Fibroblast of mammary gland (primary cell): ENCODE measurements around the gene NOXO1.

Experiments
- DNase-seq: peaks from one replicate; pipeline ENCODE4 v3.0.0-alpha.2; 2010; ENCODE audit warnings: low read depth
- H3K4me3 ChIP-seq: 2 replicates; pipeline ENCODE4 v1.5.1; 2011; ENCODE audit warnings: low read depth, mild to moderate bottlenecking, low read length, moderate library complexity; ENCODE audit not compliant: control insufficient read depth
- TF ChIP-seq, protein P1 (sequence below): conservative IDR thresholded peaks from 2 replicates; pipeline ENCODE4 v1.5.1; 2011; ENCODE audit warnings: low read depth, low read length, inconsistent platforms; ENCODE audit not compliant: control insufficient read depth, insufficient read depth

The NOXO1 gene

DNA sequence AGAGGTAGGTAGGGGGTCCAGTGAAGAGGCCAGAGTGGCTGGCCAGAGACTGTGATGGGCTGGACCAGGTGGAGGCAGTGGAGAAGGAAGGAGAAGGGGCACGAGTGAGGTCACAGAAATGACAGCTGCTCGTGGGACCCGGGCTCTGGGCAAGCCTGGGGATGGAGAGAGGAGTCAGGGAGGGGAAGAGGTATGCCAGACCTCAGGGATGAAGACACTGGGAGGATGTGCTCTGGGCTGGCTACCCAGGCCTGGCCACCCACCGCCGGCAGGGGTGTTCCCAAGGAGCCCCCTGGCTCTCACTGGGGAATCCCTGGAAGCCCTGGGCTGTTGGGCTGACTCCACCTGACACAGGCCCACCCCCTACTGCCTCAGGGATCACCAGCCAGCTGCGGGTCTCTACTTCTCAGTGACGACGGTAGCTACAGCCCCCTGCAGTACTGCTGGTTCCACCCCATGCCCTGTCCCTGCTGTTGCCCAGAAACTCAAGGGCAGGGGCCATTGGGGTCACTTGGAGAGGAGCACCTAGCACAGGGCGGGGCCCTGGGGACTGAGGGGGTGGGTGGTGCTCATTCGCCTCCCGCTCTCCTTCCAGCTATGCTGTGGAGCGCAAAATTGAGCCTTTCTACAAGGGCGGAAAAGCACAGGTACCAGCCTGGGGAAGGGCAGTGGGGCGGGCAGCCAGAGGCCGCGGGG is 7.7 kb downstream of the NOXO1 start:
- H3K4me3 ChIP-seq: no peak overlapping the region
- TF ChIP-seq, protein P1, sequence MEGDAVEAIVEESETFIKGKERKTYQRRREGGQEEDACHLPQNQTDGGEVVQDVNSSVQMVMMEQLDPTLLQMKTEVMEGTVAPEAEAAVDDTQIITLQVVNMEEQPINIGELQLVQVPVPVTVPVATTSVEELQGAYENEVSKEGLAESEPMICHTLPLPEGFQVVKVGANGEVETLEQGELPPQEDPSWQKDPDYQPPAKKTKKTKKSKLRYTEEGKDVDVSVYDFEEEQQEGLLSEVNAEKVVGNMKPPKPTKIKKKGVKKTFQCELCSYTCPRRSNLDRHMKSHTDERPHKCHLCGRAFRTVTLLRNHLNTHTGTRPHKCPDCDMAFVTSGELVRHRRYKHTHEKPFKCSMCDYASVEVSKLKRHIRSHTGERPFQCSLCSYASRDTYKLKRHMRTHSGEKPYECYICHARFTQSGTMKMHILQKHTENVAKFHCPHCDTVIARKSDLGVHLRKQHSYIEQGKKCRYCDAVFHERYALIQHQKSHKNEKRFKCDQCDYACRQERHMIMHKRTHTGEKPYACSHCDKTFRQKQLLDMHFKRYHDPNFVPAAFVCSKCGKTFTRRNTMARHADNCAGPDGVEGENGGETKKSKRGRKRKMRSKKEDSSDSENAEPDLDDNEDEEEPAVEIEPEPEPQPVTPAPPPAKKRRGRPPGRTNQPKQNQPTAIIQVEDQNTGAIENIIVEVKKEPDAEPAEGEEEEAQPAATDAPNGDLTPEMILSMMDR: no peak

GRCh38 chr16:1972490-1972877 is 8.8 kb downstream of the NOXO1 start:
- peak overlapping the region; percentile 82 for H3K4me3 ChIP-seq
- no peak for DNase-seq
- TF ChIP-seq, protein P1: no peak

More for the DNA sequence above, 7.7 kb downstream of the NOXO1 start:
- no peak for DNase-seq

DNA sequence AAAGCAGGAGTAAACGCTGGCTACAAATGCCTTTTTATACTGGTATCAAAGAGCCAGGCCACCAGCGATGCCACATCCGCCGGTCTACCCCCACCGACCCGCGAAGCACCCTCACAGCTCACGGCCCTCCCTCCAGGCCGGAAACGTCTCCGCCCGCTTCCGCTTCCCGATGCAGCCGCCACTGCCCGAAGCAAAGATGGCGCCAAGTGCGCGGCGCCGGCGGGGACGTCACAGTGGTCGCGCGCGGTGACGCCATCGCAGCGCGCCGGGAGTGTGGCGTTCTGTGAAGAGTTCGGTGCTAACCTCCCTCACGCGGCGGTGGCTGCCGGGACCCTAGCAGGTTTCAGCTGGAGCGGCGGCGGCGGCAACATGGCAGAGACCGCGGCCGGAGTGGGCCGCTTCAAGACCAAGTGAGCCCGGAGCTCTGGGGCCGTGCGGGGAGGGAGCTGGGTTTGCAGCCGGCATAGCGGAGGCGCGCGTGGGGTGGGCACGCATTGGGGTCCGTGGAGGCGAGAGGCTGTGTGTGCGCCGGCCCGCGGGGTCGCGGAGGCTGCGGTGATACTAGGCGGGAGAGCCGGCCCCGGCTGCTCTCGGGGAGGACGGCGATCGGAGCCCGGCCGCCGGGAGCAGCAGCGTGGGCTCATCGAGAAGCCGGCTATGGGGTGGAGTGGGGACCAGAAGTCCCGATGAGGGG is 9.3 kb downstream of the NOXO1 start, which contains the start of gene TBL3:
TSS of gene TBL3 (plus strand) at position 258 of the 694 bp plus-strand sequence. CDS start at position 370, 112 bp downstream.
- H3K4me3 ChIP-seq: peak within 1 kb of the TSS; percentile 82
- peak; percentile 91 for DNase-seq
- TF ChIP-seq, protein P1: no peak

- H3K4me3 ChIP-seq: no peak overlapping the region
- no peak for DNase-seq
- TF ChIP-seq, protein P1: no peak
Observed at GRCh38 chr16:1968146-1968953, 12.9 kb downstream of the NOXO1 start.

- TF ChIP-seq, protein P1: no peak
- peak within 1 kb of the TSS; percentile 95 for H3K4me3 ChIP-seq
- no peak for DNase-seq
Observed at GRCh38 chr16:1966460-1966859, 14.8 kb downstream of the NOXO1 start, which contains the start of gene RNF151. Gene RNF151, plus strand, starts transcription at chr16:1966856. Its CDS starts 26 bp downstream, at chr16:1966882.

- peak overlapping the region; percentile 95 for H3K4me3 ChIP-seq
- no peak for DNase-seq
- TF ChIP-seq, protein P1: no peak
Observed at GRCh38 chr16:1965396-1966001, 15.8 kb downstream of the NOXO1 start.
